RWPE1 (cell line): ENCODE measurements around the gene FAM110A.

Experiments
- CTCF ChIA-PET: fragments of 350-600 bp; sonication (Branson Sonifier 250); formaldehyde crosslinking; extraction: SDS; loops from one replicate; lab custom pipeline; 2021; lab: Yijun Ruan, JAX
- POLR2A ChIA-PET: fragments of 400-600 bp; formaldehyde crosslinking; extraction: SDS; loops from one replicate; lab custom pipeline; 2020; ENCODE audit warnings: antibody characterized with exemption; ENCODE audit not compliant: low non-redundant PET; lab: Yijun Ruan, JAX
- DNase-seq: peaks from one replicate; pipeline ENCODE4 v3.0.0; 2012; ENCODE audit warnings: low spot score
- H3K27ac ChIP-seq: fragments of 450-650 bp; 2 replicates; pipeline ENCODE4 v1.5.1; 2017
- TF ChIP-seq, protein P1 (sequence below): fragments of 450-650 bp; conservative IDR thresholded peaks from 2 replicates; pipeline ENCODE4 v1.5.1; 2017; ENCODE audit warnings: low read depth, mild to moderate bottlenecking

FAM110A gene

DNA sequence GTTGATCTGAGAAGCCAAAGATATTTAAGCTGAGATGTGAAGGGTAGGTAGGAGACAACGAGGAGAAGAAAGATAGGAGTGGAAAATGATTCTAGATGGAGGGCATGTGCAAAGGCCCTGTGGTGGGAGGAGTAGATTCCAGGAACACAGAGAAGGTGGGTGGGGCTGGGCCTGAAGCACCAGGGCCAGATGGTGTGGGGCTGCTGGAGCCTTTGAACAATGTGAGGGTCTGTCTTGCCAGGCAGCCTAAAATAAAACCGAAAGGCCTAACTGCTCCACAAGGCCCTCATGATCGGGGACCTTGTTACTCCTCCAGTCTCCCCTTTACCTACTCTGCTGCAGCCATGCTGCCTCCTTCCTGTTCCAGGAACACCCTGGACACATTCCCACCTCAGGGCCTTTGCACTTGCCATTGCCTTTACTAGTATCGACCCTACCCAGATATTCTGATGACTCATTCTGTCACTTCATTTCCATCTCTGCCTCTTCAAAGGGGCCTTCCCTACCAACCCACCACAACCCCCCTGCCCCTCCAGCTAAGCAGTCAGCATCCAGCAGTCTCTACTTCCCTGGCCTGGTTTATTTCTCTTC is 20.0 kb downstream of the FAM110A start:
- no peak for DNase-seq
- TF ChIP-seq, protein P1, sequence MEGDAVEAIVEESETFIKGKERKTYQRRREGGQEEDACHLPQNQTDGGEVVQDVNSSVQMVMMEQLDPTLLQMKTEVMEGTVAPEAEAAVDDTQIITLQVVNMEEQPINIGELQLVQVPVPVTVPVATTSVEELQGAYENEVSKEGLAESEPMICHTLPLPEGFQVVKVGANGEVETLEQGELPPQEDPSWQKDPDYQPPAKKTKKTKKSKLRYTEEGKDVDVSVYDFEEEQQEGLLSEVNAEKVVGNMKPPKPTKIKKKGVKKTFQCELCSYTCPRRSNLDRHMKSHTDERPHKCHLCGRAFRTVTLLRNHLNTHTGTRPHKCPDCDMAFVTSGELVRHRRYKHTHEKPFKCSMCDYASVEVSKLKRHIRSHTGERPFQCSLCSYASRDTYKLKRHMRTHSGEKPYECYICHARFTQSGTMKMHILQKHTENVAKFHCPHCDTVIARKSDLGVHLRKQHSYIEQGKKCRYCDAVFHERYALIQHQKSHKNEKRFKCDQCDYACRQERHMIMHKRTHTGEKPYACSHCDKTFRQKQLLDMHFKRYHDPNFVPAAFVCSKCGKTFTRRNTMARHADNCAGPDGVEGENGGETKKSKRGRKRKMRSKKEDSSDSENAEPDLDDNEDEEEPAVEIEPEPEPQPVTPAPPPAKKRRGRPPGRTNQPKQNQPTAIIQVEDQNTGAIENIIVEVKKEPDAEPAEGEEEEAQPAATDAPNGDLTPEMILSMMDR = no peak
- peak overlapping the region; percentile 98 for H3K27ac ChIP-seq
- CTCF ChIA-PET = interaction anchor here (0.6 to 1.0 kb wide), 3 partner anchors 20 to 117 kb away, joined by 3 read pairs; partner anchors contain the start of gene FAM110A
- POLR2A ChIA-PET = no interaction called here

DNA sequence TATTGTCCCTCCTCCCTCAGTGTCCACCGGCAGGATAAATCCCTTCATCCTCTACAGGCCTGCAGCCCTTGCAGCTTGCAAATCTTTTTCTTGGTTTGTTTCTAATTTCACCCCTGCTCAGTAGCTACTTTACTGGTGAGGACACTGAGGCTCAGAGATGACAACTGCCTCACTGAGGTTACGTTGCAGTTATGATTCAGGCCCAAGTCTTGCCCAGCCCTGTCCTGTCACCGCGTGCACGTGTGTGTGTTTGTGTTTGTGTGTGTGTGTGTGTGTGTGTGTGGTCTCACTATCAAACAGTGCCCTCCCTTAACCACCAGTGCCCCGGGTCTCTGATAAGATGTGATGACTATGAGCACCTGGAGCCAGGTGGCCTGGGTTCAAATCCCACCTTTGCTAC is 21.1 kb downstream of the FAM110A start:
- peak overlapping the region; percentile 98 for H3K27ac ChIP-seq
- TF ChIP-seq, protein P1 = no peak
- no peak for DNase-seq
- POLR2A ChIA-PET = interaction anchor here (0.5 kb wide), 1 partner anchor 393 kb away, joined by 3 read pairs; no protein-coding TSS in a partner anchor
- CTCF ChIA-PET = interaction anchor here (0.7 to 1.0 kb wide), 2 partner anchors 21 to 101 kb away, joined by 3 read pairs; partner anchors contain the start of gene FAM110A

DNA sequence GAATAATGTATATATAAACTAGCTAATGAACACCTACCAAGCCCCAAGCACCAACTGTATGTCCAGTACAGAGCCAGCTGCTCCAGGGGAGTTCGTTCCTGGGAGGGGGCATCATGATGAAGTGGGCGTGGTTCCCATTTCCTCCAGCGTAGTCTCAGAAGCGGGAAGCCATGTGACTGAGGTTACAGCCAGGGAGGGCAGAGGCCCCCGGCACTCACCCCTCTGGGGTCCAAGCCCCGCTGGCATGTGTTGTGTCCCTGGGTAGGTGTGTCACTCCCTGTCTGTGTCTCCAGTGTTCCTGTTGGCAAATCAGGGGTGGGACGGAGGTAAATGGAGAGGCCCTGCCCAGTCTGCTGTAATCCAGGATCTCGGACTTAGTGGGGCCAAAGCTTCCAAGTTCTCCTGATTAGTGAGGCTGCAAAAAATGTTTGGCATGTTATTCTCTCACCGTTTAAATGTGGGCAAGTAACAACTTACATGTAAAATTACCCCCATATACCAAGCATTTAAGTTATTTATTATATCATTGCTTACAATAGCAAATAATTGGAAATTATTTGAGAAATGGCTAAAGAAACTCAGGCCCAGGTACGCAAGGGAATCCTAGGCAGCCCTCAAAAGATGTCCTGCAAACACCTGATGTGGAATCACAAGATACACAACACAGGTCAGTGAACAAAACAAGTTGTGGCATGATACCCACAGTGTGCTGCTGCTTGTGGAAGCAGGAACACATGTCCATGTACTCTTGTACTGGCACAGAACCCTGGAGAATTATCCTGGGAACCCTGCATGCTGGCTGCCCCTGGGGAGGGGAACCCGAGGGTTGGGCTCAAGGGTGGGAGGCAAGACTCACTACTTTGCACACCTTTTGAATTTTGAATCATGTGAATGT is 22.2 kb downstream of the FAM110A start:
- TF ChIP-seq, protein P1 = no peak
- POLR2A ChIA-PET = interaction anchor here (1.3 kb wide), 1 partner anchor 23 kb away, joined by 4 read pairs; the partner anchor contains the start of gene FAM110A
- CTCF ChIA-PET = interaction anchor here (0.5 to 0.9 kb wide), 3 partner anchors 12 to 259 kb away, joined by 3 to 5 read pairs (median 3); no protein-coding TSS in a partner anchor
- H3K27ac ChIP-seq = peak overlapping the region; percentile 98
- DNase-seq = no peak

DNA sequence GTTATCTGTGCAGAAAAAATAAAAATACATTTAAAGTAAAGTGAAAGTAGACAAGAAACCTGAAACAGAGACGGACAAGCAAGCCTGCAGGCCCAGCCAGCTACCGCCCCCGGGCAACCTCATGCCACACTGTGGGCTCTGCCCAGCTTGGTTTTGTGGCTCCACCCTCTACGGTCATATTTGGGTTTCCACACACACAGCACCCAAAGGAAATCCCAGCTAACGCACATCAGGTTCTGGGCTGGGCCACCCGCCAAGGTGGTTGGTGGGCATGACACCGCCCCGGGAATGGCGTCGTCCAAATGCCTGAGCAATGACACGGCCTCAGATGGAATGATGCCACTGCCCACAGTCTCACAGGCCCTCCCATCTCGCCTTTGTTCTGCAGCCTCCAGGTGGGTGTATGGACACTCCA is 22.9 kb downstream of the FAM110A start:
- peak; percentile 97 for DNase-seq
- TF ChIP-seq, protein P1 = no peak
- peak overlapping the region; percentile 98 for H3K27ac ChIP-seq
- POLR2A ChIA-PET = interaction anchor here (1.3 kb wide), 1 partner anchor 23 kb away, joined by 4 read pairs; the partner anchor contains the start of gene FAM110A
- CTCF ChIA-PET = interaction anchor here (0.5 to 1.0 kb wide), 3 partner anchors 12 to 258 kb away, joined by 3 to 5 read pairs (median 3); no protein-coding TSS in a partner anchor

DNA sequence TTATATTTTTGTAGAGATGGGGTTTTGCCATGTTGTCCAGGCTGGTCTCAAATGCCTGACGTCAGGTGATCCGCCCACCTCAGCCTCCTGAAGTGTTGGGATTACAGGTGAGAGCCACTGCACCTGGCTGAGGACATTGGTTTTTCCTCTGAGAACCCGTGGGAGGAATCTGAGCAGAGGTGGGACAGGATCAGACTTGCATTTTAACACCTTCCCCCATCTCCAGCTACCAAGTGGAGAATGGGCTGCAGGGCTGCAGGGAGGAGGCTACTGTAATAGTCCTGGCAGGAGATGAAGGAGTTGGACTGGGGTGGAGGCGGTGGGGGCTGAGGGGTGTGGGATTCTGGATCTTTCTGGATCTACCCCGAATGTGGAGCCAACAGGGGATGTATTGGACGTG is 24.5 kb downstream of the FAM110A start:
- H3K27ac ChIP-seq = peak overlapping the region; percentile 98
- peak; percentile 87 for DNase-seq
- CTCF ChIA-PET = interaction anchor here (0.6 to 1.2 kb wide), 3 partner anchors 39 to 98 kb away, joined by 3 to 5 read pairs (median 3); no protein-coding TSS in a partner anchor
- POLR2A ChIA-PET = no interaction called here
- TF ChIP-seq, protein P1 = no peak

DNA sequence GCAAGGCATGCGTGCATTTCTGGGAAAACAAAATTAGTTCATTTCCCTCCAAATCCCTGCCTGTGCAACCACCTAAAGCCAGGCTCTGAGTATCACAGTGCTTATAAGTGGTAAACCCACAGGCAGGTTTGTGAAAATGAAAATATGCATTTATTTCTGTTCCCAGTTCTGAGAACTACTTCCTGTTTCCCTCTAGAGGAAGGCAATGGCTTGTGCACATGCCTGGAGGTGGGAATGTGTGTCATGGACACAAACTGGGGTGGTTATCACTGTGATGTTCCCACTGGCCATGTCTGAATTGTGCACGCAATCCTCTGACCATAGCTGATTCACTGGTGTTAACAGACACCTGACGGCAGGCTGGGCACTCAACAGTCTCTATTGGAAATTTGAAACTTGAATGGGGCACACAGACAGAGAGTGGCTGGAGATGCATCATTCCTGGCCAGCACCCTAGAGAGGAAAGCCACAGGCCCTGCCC is 26.3 kb downstream of the FAM110A start:
- no peak for DNase-seq
- peak overlapping the region; percentile 46 for H3K27ac ChIP-seq
- CTCF ChIA-PET = interaction anchor here (0.8 kb wide), 1 partner anchor 1492 kb away, joined by 3 read pairs; no protein-coding TSS in a partner anchor
- POLR2A ChIA-PET = no interaction called here
- TF ChIP-seq, protein P1 = no peak
